Panc1 (cell line): ENCODE data around the gene ZNF516. TPM values are rescaled to one million over a fixed set of nuclear protein-coding genes. Genes with fewer than 3 reads are reported as not detected.

Source experiments
- ATAC-seq: fragments of 200-7000 bp; cut with Tn5 transposase; 2 replicates; pipeline ENCODE4 v1.9.1; 2020; ENCODE audit warnings: mild to moderate bottlenecking, moderate library complexity
- BruUV-seq: library from RNA; stranded (reverse); fragments of 400-500 nt; replicated peaks from 2 replicates; lab custom pipeline; 2021; lab: Mats Ljungman, UMichigan
- CTCF ChIA-PET: fragments of 300-600 bp; sonication (Branson Sonifier 250); formaldehyde crosslinking; loops from one replicate; lab custom pipeline; 2022; ENCODE audit warnings: antibody characterized with exemption; lab: Charles Lee
- POLR2A ChIA-PET: fragments of 300-600 bp; sonication (Branson Sonifier 250); formaldehyde crosslinking; loops from one replicate; lab custom pipeline; 2022; ENCODE audit warnings: antibody characterized with exemption; lab: Charles Lee
- DNase-seq: peaks from one replicate; pipeline ENCODE4 v3.0.0-alpha.2; 2010; ENCODE audit warnings: low read depth, low spot score
- H3K27ac ChIP-seq: 2 replicates; pipeline ENCODE4 v1.5.1; 2011; ENCODE audit warnings: mild to moderate bottlenecking, low read length, inconsistent platforms
- H3K27me3 ChIP-seq: fragments of 200-500 bp; sonication (Bioruptor generic); 2 replicates; pipeline ENCODE4 v1.6.0; 2014; ENCODE audit warnings: low read length, inconsistent platforms; ENCODE audit not compliant: control insufficient read depth, insufficient read depth
- H3K36me3 ChIP-seq: fragments of 200-500 bp; sonication (Bioruptor generic); 2 replicates; pipeline ENCODE4 v1.5.1; 2014; ENCODE audit warnings: inconsistent platforms, mild to moderate bottlenecking, low read length, moderate library complexity; ENCODE audit not compliant: control insufficient read depth, insufficient read depth
- H3K4me1 ChIP-seq: 2 replicates; pipeline ENCODE4 v1.5.1; 2011; ENCODE audit warnings: inconsistent platforms, mild to moderate bottlenecking, low read length, moderate library complexity; ENCODE audit not compliant: control insufficient read depth, insufficient read depth
- H3K4me3 ChIP-seq, 2 experiments: 2 replicates each; pipeline ENCODE4 v1.5.1; 2011 to 2012; ENCODE audit warnings: low read depth in 2 of 2, low read length in 2 of 2, mild to moderate bottlenecking in 2 of 2, inconsistent platforms in 1 of 2, moderate library complexity in 1 of 2
- H3K9me3 ChIP-seq: fragments of 200-500 bp; sonication (Bioruptor generic); 2 replicates; pipeline ENCODE4 v1.5.1; 2014; ENCODE audit warnings: low read depth, mild to moderate bottlenecking, inconsistent platforms, low read length, moderate library complexity; ENCODE audit not compliant: control insufficient read depth, insufficient read depth
- CTCF ChIP-seq: fragments of 450-650 bp; IDR thresholded peaks from 2 replicates; pipeline ENCODE4 v1.5.1; 2017; ENCODE audit warnings: mild to moderate bottlenecking
- POLR2AphosphoS5 ChIP-seq: IDR thresholded peaks from 2 replicates; pipeline ENCODE4 v1.6.1; 2012; ENCODE audit warnings: mild to moderate bottlenecking, low read depth, low read length, moderate library complexity
- REST ChIP-seq, 2 experiments: IDR thresholded peaks; 2 replicates each; pipeline ENCODE4 v1.6.1; 2011 to 2012; ENCODE audit warnings: low read depth in 2 of 2, control low read depth in 1 of 2, low read length in 1 of 2, mild to moderate bottlenecking in 1 of 2, moderate library complexity in 1 of 2; ENCODE audit not compliant: insufficient read depth in 1 of 2
- SIN3A ChIP-seq: IDR thresholded peaks from 2 replicates; pipeline ENCODE4 v1.6.1; 2012; ENCODE audit warnings: low read depth, mild to moderate bottlenecking, low read length, moderate library complexity, borderline replicate concordance; ENCODE audit not compliant: insufficient read depth
- TCF7L2 ChIP-seq: IDR thresholded peaks from 2 replicates; pipeline ENCODE4 v1.6.1; 2011; ENCODE audit warnings: mild to moderate bottlenecking, low read depth, low read length, inconsistent platforms
- in situ Hi-C: cut with HindIII; loops from 2 replicates; pipeline ENCODE4 v1.10.0; 2016; ENCODE audit warnings: low sequenced_read_pairs, low pct_unique_long_range_greater_than_20kb
- intact Hi-C: fragments of 100-400 bp; cut with micrococcal nuclease; formaldehyde crosslinking; loops from one replicate; pipeline ENCODE4 v1.10.0; 2022; ENCODE audit not compliant: unreplicated experiment
- total RNA-seq: library from RNA; stranded (reverse); gene quantifications from one replicate; pipeline ENCODE4 v1.2.1, GENCODE V29; 2021; ENCODE audit not compliant: unreplicated experiment

The ZNF516 gene
- total RNA-seq, 1 experiment from 2014 or later: 28.6 TPM

GRCh38 chr18:76383636-76384035 lies 111.4 kb downstream of the ZNF516 start:
- BruUV-seq: no TSS peak
- DNase-seq (no peak), ATAC-seq (no peak)
- Histone ChIP-seq H3K27me3 (no peaks in the 10 kb centered on the region), H3K27ac (no peak overlapping the region), H3K36me3 (no peaks in the 10 kb centered on the region), H3K9me3 (no peaks in the 10 kb centered on the region), H3K4me3 (no peak overlapping the region), H3K4me1 (no peaks in the 10 kb centered on the region)
- in situ Hi-C loops: no loop called here
- TF ChIP-seq REST (IDR thresholded peaks at IDR 0.05; ENCODE audit: insufficient read depth in 1 of 2, low read depth in 2 of 2, low read length in 1 of 2): no peak
- no peak for TF ChIP-seq CTCF
- TF ChIP-seq POLR2AphosphoS5: no peak
- no peak for TF ChIP-seq SIN3A
- no peak for TF ChIP-seq TCF7L2
- intact Hi-C loops: no loop called here
- POLR2A ChIA-PET: no interaction called here
- CTCF ChIA-PET: no interaction called here

GRCh38 chr18:76382275-76382674 lies 112.8 kb downstream of the ZNF516 start:
- TF ChIP-seq SIN3A (no peak), REST (IDR thresholded peaks at IDR 0.05; ENCODE audit: insufficient read depth in 1 of 2, low read depth in 2 of 2, low read length in 1 of 2) (no peak), CTCF (no peak), TCF7L2 (no peak), POLR2AphosphoS5 (no peak)
- DNase-seq: no peak
- Histone ChIP-seq H3K9me3 (no peaks in the 10 kb centered on the region), H3K4me1 (no peaks in the 10 kb centered on the region), H3K27me3 (no peaks in the 10 kb centered on the region), H3K27ac (no peak overlapping the region), H3K36me3 (no peaks in the 10 kb centered on the region), H3K4me3 (no peak overlapping the region)
- intact Hi-C loops: no loop called here
- BruUV-seq: no TSS peak
- ChIA-PET CTCF (no interaction called here), POLR2A (no interaction called here)
- in situ Hi-C loops: no loop called here
- no peak for ATAC-seq
